HFFc6 (cell line): Measurements from ENCODE around the gene NELFB. TPM values are rescaled to one million over a fixed set of nuclear protein-coding genes. Genes with fewer than 3 reads are reported as not detected.

Experiments used
- DNase-seq: peaks from one replicate; pipeline ENCODE4 v3.0.0-alpha.2; 2018
- H3K27ac Mint-ChIP-seq: 2 replicates; pipeline ENCODE4 v1.8.0; 2020; ENCODE audit warnings: mild to moderate bottlenecking, mixed read lengths
- H3K27me3 Mint-ChIP-seq: 2 replicates; pipeline ENCODE4 v1.8.0; 2021; ENCODE audit warnings: mild to moderate bottlenecking, moderate library complexity, mixed read lengths; ENCODE audit not compliant: insufficient read depth
- H3K36me3 Mint-ChIP-seq: 2 replicates; pipeline ENCODE4 v1.8.0; 2021; ENCODE audit warnings: low read depth, mixed read lengths
- H3K4me1 Mint-ChIP-seq: 2 replicates; pipeline ENCODE4 v1.8.0; 2020; ENCODE audit warnings: low read depth, mixed read lengths
- H3K4me3 Mint-ChIP-seq: 2 replicates; pipeline ENCODE4 v1.8.0; 2020; ENCODE audit warnings: mild to moderate bottlenecking, moderate library complexity, mixed read lengths
- H3K9me3 Mint-ChIP-seq: 2 replicates; pipeline ENCODE4 v1.8.0; 2020; ENCODE audit warnings: mild to moderate bottlenecking, mixed read lengths
- total RNA-seq, 6 experiments: library from RNA; stranded (reverse); fragmentation: NEBNext Ultra II Directional; extraction: Animal tissue kit (Norgen Biotek cat#: 25700); gene quantifications; 2 replicates in 1 of 6; 3 replicates in 5 of 6; pipeline ENCODE4 v1.2.3, GENCODE V29; 2021
- TF ChIP-seq, protein P1 (sequence below): fragments of 200-600 bp; sonication (generic); IDR thresholded peaks from 2 replicates; pipeline ENCODE4 v1.5.0; 2021; ENCODE audit warnings: antibody characterized with exemption, mild to moderate bottlenecking

Gene NELFB
- total RNA-seq, 6 experiments from 2014 or later: 48.5 to 59.9 (median 52.7) TPM

GRCh38 chr9:137226338-137227053 lies 28.6 kb upstream of the NELFB start:
- H3K9me3 Mint-ChIP-seq: no peaks in the 10 kb centered on the region
- no peaks in the 10 kb centered on the region; the same call in 1 of the 2 replicates for H3K27me3 Mint-ChIP-seq
- TF ChIP-seq, protein P1, sequence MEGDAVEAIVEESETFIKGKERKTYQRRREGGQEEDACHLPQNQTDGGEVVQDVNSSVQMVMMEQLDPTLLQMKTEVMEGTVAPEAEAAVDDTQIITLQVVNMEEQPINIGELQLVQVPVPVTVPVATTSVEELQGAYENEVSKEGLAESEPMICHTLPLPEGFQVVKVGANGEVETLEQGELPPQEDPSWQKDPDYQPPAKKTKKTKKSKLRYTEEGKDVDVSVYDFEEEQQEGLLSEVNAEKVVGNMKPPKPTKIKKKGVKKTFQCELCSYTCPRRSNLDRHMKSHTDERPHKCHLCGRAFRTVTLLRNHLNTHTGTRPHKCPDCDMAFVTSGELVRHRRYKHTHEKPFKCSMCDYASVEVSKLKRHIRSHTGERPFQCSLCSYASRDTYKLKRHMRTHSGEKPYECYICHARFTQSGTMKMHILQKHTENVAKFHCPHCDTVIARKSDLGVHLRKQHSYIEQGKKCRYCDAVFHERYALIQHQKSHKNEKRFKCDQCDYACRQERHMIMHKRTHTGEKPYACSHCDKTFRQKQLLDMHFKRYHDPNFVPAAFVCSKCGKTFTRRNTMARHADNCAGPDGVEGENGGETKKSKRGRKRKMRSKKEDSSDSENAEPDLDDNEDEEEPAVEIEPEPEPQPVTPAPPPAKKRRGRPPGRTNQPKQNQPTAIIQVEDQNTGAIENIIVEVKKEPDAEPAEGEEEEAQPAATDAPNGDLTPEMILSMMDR: no peak
- H3K27ac Mint-ChIP-seq: no peak overlapping the region
- DNase-seq: peak; percentile 36
- no peak overlapping the region for H3K4me3 Mint-ChIP-seq
- H3K4me1 Mint-ChIP-seq: peaks cover 7% of the 10 kb centered on the region
- no peaks in the 10 kb centered on the region for H3K36me3 Mint-ChIP-seq

DNA sequence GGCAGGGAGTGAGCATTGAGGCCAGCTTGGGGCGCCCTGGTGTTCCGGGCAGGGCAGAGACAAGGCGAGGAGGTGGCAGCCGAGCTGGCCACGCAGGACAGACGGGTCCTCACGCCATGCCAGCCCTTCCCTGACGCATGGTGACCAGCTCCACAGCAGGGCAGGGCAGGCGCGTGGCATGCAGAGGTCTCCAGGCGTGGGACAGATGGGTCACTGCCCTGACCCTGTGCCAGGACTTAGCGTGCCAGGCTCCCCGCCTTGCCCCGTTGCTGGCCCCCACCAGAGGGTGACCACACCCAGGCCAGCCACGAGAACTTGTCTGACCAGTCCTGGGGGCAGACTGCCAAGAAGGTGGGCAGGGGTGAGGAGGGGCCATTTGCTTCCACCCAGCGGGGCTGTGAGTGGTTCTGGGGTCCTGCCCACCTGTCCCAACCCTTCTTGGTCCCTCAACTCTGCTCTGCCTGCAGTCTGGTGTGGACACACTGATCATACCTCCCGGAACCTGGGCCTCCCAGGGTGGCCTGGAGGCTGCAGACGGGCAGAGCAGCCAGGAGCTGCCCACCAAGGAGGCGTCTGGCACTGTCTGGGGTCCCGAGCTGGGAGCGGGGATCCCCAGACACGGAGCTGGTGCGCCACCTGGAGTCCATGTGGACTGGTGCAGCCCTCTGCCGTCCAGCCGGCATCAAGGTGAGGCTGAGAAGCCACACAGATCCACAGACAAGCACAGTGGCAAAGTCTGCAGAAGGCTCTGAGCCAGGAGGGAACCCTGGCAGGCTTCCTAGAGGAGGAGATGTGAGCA lies 27.9 kb upstream of the NELFB start, which contains the start of gene RNF224:
Gene RNF224 (plus strand): TSS at position 449 of the 799 bp plus-strand sequence. CDS start 834 bp downstream, outside the sequence.
- DNase-seq: peak; percentile 65
- Mint-ChIP-seq H3K9me3 (no peaks in the 10 kb centered on the region), H3K4me1 (peaks cover 7% of the 10 kb centered on the region), H3K27me3 (no peaks in the 10 kb centered on the region; the same call in 1 of the 2 replicates), H3K27ac (no peak within 1 kb of the TSS), H3K36me3 (no peaks in the 10 kb centered on the region), H3K4me3 (no peak within 1 kb of the TSS)
- TF ChIP-seq, protein P1: peak; percentile 92

GRCh38 chr9:137227853-137228505 lies 27.1 kb upstream of the NELFB start:
- DNase-seq: no peak
- no peaks in the 10 kb centered on the region; the same call in 1 of the 2 replicates for H3K27me3 Mint-ChIP-seq
- no peaks in the 10 kb centered on the region for H3K9me3 Mint-ChIP-seq
- H3K27ac Mint-ChIP-seq: no peak overlapping the region
- TF ChIP-seq, protein P1: no peak
- peaks cover 7% of the 10 kb centered on the region for H3K4me1 Mint-ChIP-seq
- no peak overlapping the region for H3K4me3 Mint-ChIP-seq
- H3K36me3 Mint-ChIP-seq: no peaks in the 10 kb centered on the region

DNA sequence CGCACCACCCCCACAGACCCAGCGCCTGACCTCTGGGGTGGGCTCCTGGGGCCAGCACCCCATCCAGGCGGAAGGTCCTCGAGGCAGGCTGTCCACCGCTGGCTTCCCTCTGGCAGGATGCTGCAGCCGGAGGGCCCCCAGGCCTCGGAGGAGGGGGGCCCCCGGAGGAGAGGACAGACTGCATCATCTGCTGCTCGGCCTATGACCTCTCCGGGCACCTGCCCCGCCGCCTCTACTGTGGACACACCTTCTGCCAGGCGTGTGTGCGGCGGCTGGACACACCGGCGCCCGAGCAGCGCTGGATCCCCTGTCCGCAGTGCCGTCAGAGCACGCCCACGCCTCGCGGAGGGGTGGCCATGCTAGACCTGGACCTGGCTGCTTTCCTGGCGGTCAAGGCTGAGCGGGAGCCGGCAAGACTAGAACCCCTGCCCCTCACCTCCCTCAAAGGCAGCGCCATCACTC lies 26.6 kb upstream of the NELFB start:
- Mint-ChIP-seq H3K4me3 (no peak overlapping the region), H3K36me3 (no peaks in the 10 kb centered on the region), H3K9me3 (no peaks in the 10 kb centered on the region), H3K27ac (no peak overlapping the region), H3K27me3 (no peaks in the 10 kb centered on the region), H3K4me1 (peaks cover 7% of the 10 kb centered on the region)
- no peak for DNase-seq
- TF ChIP-seq, protein P1: no peak
